Stomach (tissue), 9 donors: ENCODE data around the gene LDLRAD3. TPM values are rescaled to one million over a fixed set of nuclear protein-coding genes. Genes with fewer than 3 reads are reported as not detected.

Experiments
- DNase-seq, 2 donors: peaks; one replicate each; pipeline versions ENCODE4 v3.0.0 to v3.0.0-alpha.2; 2013 to 2019
- H3K27ac ChIP-seq, 5 donors: fragments of 200-600 bp in 4 of 5; sonication (generic) in 4 of 5; one replicate each; pipeline ENCODE4 v1.5.1; 2013 to 2019; ENCODE audit warnings: mild to moderate bottlenecking in 1 of 5, moderate library complexity in 1 of 5
- H3K27me3 ChIP-seq, 3 donors: fragments of 200-600 bp; sonication (generic); one replicate each; pipeline ENCODE4 v1.5.1; 2017 to 2019; ENCODE audit warnings: mixed run types in 1 of 3
- H3K36me3 ChIP-seq, 4 donors: fragments of 200-600 bp; sonication (generic); 1 replicate in 3 of 4; 2 replicates in 1 of 4; pipeline ENCODE4 v1.5.1; 2016 to 2019
- H3K4me1 ChIP-seq, 4 donors: fragments of 200-600 bp; sonication (generic); one replicate each; pipeline ENCODE4 v1.5.1; 2016 to 2019
- H3K4me3 ChIP-seq, 4 donors: fragments of 200-600 bp; sonication (generic) in 3 of 4; one replicate each; pipeline ENCODE4 v1.5.1; 2016 to 2019; ENCODE audit warnings: mild to moderate bottlenecking in 1 of 4
- H3K9me3 ChIP-seq, 4 donors: fragments of 200-600 bp; sonication (generic); one replicate each; pipeline ENCODE4 v1.5.1; 2016 to 2019
- EP300 ChIP-seq: sonication (generic); formaldehyde crosslinking; IDR thresholded peaks from one replicate; pipeline ENCODE4 v1.6.1; 2017; ENCODE audit warnings: antibody characterized with exemption
- POLR2A ChIP-seq, 4 donors: fragments of 450-650 bp; IDR thresholded peaks; one replicate each; pipeline ENCODE4 v1.6.1; 2016; ENCODE audit warnings: antibody characterized with exemption in 4 of 4, control low read depth in 2 of 4, mild to moderate bottlenecking in 1 of 4, moderate library complexity in 1 of 4
- POLR2AphosphoS5 ChIP-seq, 3 donors: sonication (generic); formaldehyde crosslinking; IDR thresholded peaks; one replicate each; pipeline ENCODE4 v1.6.1; 2016; ENCODE audit warnings: antibody characterized with exemption in 3 of 3
- WGBS, 5 donors: extraction: QIAGEN DNeasy Blood & Tissue Kit in 3 of 5; methylation state at CpG; one replicate each; pipeline versions ENCODE4 v1.1.5 to v1.1.7; 2013 to 2018; 5-methylcytosine and 5-hydroxymethylcytosine counted together
- intact Hi-C: fragments of 100-400 bp; cut with DNase I; formaldehyde crosslinking; loops from one replicate; pipeline ENCODE4 v1.15.1; 2023; ENCODE audit warnings: low total_unique reads
- polyA plus RNA-seq, 3 donors: library from polyadenylated mRNA; stranded (reverse); fragments of 200-250 nt; gene quantifications; one replicate each; pipeline ENCODE4 v1.2.3, GENCODE V29; 2013
- total RNA-seq, 5 donors: library from RNA; depleted of rRNA; stranded (reverse); fragments of >200 nt; gene quantifications; one replicate each; pipeline versions ENCODE4 v1.1.0 to v1.2.3, GENCODE V29; 2014 to 2016
- TF ChIP-seq, protein P1 (sequence below), 7 experiments: fragments of 450-650 bp in 4 of 7; fragments of 200-600 bp in 3 of 7; sonication (generic) in 3 of 7; IDR thresholded peaks; one replicate each; pipeline ENCODE4 v1.5.1; 2016 to 2019; ENCODE audit warnings: antibody characterized with exemption in 7 of 7, control low read depth in 2 of 7, mild to moderate bottlenecking in 1 of 7
- donor health status: healthy with polysubstance abuse.
- donor health status: Bipolar disorder and iron deficiency.
- donor health status: healthy.

The LDLRAD3 gene
- total and polyA plus RNA-seq, 8 donors: 2.0 to 22.8 (median 7.9) TPM

DNA sequence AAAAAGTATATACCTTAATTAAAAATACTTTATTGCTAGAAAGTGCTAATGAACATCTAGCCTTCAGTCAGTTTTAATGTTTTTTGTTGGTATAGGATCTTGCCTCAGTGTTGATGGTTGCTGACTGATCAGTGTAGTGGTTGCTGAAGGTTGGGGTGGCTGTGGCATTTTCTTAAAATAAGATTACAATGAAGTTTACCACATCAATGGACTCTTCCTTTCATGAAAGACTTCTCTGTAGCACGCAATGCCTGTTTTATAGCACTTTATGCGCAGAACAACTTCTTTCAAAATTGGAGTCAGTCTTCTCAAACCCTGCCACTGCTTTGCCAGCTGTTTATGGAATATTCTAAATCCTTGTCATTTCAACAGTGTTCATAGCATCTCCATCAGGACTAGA is 50.6 kb downstream of the LDLRAD3 start:
- DNase-seq: no peak
- H3K36me3 ChIP-seq: no peaks in the 10 kb centered on the region
- H3K4me1 ChIP-seq: peaks cover 0 to 24% (median 0%) of the 10 kb centered on the region in 4 donors
- no peak overlapping the region for H3K4me3 ChIP-seq
- no peaks in the 10 kb centered on the region for H3K27me3 ChIP-seq
- peaks cover 0 to 2% (median 0%) of the 10 kb centered on the region in 4 donors for H3K9me3 ChIP-seq
- no peak overlapping the region for H3K27ac ChIP-seq
- intact Hi-C loops: no loop called here
- 90 to 92% (median 91%) methylated on average over 2 of the region's 2 CpGs for WGBS, 5 donors
- no peak for TF ChIP-seq POLR2AphosphoS5 (IDR thresholded peaks at IDR 0.05)
- TF ChIP-seq EP300: no peak
- no peak for TF ChIP-seq POLR2A (IDR thresholded peaks at IDR 0.05)
- TF ChIP-seq, protein P1, sequence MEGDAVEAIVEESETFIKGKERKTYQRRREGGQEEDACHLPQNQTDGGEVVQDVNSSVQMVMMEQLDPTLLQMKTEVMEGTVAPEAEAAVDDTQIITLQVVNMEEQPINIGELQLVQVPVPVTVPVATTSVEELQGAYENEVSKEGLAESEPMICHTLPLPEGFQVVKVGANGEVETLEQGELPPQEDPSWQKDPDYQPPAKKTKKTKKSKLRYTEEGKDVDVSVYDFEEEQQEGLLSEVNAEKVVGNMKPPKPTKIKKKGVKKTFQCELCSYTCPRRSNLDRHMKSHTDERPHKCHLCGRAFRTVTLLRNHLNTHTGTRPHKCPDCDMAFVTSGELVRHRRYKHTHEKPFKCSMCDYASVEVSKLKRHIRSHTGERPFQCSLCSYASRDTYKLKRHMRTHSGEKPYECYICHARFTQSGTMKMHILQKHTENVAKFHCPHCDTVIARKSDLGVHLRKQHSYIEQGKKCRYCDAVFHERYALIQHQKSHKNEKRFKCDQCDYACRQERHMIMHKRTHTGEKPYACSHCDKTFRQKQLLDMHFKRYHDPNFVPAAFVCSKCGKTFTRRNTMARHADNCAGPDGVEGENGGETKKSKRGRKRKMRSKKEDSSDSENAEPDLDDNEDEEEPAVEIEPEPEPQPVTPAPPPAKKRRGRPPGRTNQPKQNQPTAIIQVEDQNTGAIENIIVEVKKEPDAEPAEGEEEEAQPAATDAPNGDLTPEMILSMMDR (IDR thresholded peaks at IDR 0.05): no peak

DNA sequence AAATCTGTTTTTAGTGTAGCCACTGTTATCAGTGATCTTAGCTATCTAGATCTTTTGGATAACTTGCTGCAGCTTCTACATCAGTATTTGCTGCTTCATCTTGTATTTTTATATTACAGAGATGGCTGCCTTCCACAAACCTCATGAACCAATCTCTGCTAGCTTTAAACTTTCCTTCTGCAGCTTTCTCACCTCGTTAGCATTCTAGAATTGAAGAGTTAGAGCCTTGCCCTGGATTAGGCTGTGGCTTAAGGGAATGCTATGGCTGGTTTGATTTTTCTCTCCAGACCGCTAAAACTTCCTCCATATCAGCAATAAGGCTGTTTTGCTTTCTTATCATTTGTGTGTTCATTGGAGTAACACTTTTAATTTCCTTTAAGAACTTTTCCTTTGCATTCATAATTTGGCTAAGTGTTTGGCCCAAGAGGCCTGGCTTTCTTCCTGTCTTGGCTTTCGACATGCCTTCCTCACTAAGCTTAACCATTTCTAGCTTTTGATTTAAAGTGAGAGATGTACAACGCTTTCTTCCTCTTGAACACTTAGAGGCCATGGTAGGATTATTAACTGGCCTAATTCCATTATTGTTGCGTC is 51.9 kb downstream of the LDLRAD3 start:
- intact Hi-C loops: no loop called here
- Histone ChIP-seq H3K4me3 (no peak overlapping the region), H3K4me1 (peaks cover 0 to 24% (median 0%) of the 10 kb centered on the region in 4 donors), H3K27me3 (no peaks in the 10 kb centered on the region), H3K9me3 (peaks cover 0 to 2% (median 0%) of the 10 kb centered on the region in 4 donors), H3K27ac (no peak overlapping the region), H3K36me3 (no peaks in the 10 kb centered on the region)
- 24 to 56% (median 37%) methylated on average over 5 of the region's 5 CpGs for WGBS, 5 donors
- no peak for DNase-seq
- TF ChIP-seq, protein P1 (IDR thresholded peaks at IDR 0.05): no peak
- TF ChIP-seq POLR2A (IDR thresholded peaks at IDR 0.05) (no peak), EP300 (no peak), POLR2AphosphoS5 (IDR thresholded peaks at IDR 0.05) (no peak)

DNA sequence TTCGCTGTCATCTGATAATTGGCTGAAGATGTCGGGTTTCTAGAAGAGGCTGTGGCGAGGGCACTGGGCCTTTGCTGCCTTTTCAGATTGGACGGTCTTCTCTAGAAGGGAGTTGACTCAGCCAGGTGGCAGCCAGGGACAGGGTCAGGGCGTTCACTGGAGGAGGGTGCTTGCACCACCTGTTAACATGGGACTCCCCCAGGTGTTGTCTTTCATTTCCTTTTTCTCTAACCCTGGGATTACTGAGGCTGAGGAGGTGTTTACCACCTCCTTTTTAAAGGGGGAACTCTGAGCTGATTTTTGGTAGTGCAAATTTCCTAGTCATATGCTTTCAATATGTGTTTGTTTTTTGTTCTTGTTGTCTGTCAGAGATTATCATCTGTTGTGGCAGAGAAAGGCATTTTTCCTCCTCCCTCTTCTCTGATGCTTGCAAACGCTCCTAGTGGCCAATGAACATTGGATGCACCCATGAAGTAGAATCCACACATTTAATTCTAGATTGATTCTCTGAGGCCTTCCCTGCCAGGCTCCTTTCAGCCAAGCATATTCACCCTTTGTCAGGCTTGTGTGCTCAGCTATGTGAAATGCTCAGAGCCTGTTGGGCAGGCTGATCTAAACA is 54.1 kb downstream of the LDLRAD3 start:
- intact Hi-C loops: no loop called here
- DNase-seq: no peak
- Histone ChIP-seq H3K27ac (no peak overlapping the region), H3K4me3 (no peak overlapping the region), H3K36me3 (no peaks in the 10 kb centered on the region), H3K27me3 (no peaks in the 10 kb centered on the region), H3K4me1 (peaks cover 0 to 29% (median 0%) of the 10 kb centered on the region in 4 donors), H3K9me3 (peaks cover 0 to 2% (median 0%) of the 10 kb centered on the region in 4 donors)
- TF ChIP-seq, protein P1 (IDR thresholded peaks at IDR 0.05): no peak
- no peak for TF ChIP-seq EP300
- no peak for TF ChIP-seq POLR2A (IDR thresholded peaks at IDR 0.05)
- no peak for TF ChIP-seq POLR2AphosphoS5 (IDR thresholded peaks at IDR 0.05)
- WGBS, 5 donors: 82 to 88% (median 86%) methylated on average over 6 of the region's 6 CpGs

DNA sequence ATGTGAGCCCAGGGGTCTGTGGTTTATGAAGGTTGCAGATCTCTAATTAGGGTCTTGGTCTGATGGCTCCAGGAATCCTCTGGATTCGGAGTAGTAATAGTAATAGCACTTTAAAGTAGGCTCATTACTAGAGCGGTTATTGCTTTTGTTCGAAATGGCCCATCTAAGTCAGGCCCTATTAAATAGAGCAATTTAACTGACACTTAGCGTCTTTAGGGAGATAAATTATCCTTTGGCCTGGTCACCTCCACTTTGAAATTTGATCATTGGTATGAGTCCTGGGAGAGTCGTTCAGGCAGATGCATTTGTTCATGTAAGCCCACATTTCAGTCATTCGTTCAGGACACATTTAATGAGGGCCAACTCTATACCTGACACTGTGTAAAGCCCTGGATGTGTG is 54.8 kb downstream of the LDLRAD3 start:
- 81 to 90% (median 89%) methylated on average over 6 of the region's 6 CpGs for WGBS, 5 donors

More for the DNA sequence above, 54.8 kb downstream of the LDLRAD3 start:
- peaks cover 0 to 2% (median 0%) of the 10 kb centered on the region in 4 donors for H3K9me3 ChIP-seq
- no peak overlapping the region for H3K27ac ChIP-seq
- H3K4me1 ChIP-seq: peaks cover 0 to 23% (median 0%) of the 10 kb centered on the region in 4 donors
- no peaks in the 10 kb centered on the region for H3K27me3 ChIP-seq
- intact Hi-C loops: no loop called here
- DNase-seq: no peak
- TF ChIP-seq EP300 (no peak), POLR2AphosphoS5 (IDR thresholded peaks at IDR 0.05) (no peak), POLR2A (IDR thresholded peaks at IDR 0.05) (no peak)
- TF ChIP-seq, protein P1 (IDR thresholded peaks at IDR 0.05): no peak
- H3K36me3 ChIP-seq: no peaks in the 10 kb centered on the region
- no peak overlapping the region for H3K4me3 ChIP-seq
